H1 (cell line): Measurements from ENCODE around the gene NXPH2. TPM values are rescaled to one million over a fixed set of nuclear protein-coding genes. Genes with fewer than 3 reads are reported as not detected.

ENCODE experiments used
- CTCF ChIP-seq, 3 experiments: IDR thresholded peaks; 1 replicate in 2 of 3; 2 replicates in 1 of 3; pipeline versions ENCODE4 v1.5.1 to v1.6.1; 2011; ENCODE audit warnings: low read length in 3 of 3, mild to moderate bottlenecking in 3 of 3, inconsistent platforms in 2 of 3, low read depth in 1 of 3, moderate library complexity in 1 of 3; ENCODE audit not compliant: insufficient read depth in 1 of 3; ENCODE audit errors: control extremely low read depth in 1 of 3
- HDAC6 ChIP-seq: IDR thresholded peaks from one replicate; pipeline ENCODE4 v1.7.1; 2012; ENCODE audit warnings: low read depth, mild to moderate bottlenecking, inconsistent platforms, low read length, moderate library complexity
- polyA plus RNA-seq, 7 experiments: library from polyadenylated mRNA; depleted of rRNA in 3 of 7; stranded (reverse) in 5 of 7; unstranded in 2 of 7; fragments of >200 nt in 5 of 7; fragments of 200-250 nt in 2 of 7; gene quantifications; 1 replicate in 5 of 7; 2 replicates in 1 of 7; 4 replicates in 1 of 7; pipeline versions ENCODE4 v1.2.1 to v1.2.3, GENCODE V29; 2011 to 2013; ENCODE audit warnings: missing spikeins in 2 of 7, mixed read lengths in 2 of 7
- total RNA-seq: library from RNA; stranded (reverse); fragmentation: NEBNext Ultra II Directional; extraction: Animal tissue kit (Norgen Biotek cat#: 25700); gene quantifications from 2 replicates; pipeline ENCODE4 v1.2.1, GENCODE V29; 2021
- TF ChIP-seq, protein P1 (sequence below): fragments of 300-600 bp; sonication (generic); IDR thresholded peaks from 2 replicates; pipeline ENCODE4 v1.7.1; 2012; ENCODE audit warnings: low read length, moderate library complexity, mild to moderate bottlenecking, inconsistent platforms; ENCODE audit not compliant: insufficient replicate concordance

NXPH2 gene
- total and polyA plus RNA-seq, 2 of the 8 experiments (the other 6 are each of a cell fraction or from before 2014, with no cell fraction given): 1.9 to 6.9 TPM

DNA sequence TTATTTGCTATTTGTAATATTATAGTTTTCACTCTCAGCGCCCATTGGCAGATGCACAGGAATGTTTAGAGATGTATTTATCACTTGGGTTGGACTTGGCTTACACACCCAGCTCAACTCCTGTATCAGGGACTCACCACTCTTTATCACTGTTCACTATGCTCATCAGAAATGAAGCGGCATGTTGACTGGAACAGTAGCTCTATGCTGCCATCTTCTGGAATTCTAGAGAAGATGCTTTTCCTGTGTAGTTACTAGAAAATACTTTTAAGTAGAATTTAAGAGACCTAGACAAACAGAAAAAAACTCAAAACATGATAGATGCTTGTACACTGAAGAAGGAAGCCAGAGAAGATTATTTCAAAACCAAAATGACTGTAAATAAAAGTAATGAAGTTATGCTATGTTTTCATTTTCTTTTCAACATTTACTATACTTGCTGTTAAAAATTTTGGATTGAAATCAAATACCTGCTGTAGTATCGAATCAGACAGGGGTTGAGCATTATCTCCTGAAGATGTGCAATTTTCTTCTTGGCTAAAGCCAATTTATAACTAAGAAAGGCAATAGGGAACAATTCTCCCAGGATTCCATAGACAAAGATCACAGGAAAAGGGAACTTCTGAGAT is 47.4 kb upstream of the NXPH2 start (continued):
- TF ChIP-seq, protein P1, sequence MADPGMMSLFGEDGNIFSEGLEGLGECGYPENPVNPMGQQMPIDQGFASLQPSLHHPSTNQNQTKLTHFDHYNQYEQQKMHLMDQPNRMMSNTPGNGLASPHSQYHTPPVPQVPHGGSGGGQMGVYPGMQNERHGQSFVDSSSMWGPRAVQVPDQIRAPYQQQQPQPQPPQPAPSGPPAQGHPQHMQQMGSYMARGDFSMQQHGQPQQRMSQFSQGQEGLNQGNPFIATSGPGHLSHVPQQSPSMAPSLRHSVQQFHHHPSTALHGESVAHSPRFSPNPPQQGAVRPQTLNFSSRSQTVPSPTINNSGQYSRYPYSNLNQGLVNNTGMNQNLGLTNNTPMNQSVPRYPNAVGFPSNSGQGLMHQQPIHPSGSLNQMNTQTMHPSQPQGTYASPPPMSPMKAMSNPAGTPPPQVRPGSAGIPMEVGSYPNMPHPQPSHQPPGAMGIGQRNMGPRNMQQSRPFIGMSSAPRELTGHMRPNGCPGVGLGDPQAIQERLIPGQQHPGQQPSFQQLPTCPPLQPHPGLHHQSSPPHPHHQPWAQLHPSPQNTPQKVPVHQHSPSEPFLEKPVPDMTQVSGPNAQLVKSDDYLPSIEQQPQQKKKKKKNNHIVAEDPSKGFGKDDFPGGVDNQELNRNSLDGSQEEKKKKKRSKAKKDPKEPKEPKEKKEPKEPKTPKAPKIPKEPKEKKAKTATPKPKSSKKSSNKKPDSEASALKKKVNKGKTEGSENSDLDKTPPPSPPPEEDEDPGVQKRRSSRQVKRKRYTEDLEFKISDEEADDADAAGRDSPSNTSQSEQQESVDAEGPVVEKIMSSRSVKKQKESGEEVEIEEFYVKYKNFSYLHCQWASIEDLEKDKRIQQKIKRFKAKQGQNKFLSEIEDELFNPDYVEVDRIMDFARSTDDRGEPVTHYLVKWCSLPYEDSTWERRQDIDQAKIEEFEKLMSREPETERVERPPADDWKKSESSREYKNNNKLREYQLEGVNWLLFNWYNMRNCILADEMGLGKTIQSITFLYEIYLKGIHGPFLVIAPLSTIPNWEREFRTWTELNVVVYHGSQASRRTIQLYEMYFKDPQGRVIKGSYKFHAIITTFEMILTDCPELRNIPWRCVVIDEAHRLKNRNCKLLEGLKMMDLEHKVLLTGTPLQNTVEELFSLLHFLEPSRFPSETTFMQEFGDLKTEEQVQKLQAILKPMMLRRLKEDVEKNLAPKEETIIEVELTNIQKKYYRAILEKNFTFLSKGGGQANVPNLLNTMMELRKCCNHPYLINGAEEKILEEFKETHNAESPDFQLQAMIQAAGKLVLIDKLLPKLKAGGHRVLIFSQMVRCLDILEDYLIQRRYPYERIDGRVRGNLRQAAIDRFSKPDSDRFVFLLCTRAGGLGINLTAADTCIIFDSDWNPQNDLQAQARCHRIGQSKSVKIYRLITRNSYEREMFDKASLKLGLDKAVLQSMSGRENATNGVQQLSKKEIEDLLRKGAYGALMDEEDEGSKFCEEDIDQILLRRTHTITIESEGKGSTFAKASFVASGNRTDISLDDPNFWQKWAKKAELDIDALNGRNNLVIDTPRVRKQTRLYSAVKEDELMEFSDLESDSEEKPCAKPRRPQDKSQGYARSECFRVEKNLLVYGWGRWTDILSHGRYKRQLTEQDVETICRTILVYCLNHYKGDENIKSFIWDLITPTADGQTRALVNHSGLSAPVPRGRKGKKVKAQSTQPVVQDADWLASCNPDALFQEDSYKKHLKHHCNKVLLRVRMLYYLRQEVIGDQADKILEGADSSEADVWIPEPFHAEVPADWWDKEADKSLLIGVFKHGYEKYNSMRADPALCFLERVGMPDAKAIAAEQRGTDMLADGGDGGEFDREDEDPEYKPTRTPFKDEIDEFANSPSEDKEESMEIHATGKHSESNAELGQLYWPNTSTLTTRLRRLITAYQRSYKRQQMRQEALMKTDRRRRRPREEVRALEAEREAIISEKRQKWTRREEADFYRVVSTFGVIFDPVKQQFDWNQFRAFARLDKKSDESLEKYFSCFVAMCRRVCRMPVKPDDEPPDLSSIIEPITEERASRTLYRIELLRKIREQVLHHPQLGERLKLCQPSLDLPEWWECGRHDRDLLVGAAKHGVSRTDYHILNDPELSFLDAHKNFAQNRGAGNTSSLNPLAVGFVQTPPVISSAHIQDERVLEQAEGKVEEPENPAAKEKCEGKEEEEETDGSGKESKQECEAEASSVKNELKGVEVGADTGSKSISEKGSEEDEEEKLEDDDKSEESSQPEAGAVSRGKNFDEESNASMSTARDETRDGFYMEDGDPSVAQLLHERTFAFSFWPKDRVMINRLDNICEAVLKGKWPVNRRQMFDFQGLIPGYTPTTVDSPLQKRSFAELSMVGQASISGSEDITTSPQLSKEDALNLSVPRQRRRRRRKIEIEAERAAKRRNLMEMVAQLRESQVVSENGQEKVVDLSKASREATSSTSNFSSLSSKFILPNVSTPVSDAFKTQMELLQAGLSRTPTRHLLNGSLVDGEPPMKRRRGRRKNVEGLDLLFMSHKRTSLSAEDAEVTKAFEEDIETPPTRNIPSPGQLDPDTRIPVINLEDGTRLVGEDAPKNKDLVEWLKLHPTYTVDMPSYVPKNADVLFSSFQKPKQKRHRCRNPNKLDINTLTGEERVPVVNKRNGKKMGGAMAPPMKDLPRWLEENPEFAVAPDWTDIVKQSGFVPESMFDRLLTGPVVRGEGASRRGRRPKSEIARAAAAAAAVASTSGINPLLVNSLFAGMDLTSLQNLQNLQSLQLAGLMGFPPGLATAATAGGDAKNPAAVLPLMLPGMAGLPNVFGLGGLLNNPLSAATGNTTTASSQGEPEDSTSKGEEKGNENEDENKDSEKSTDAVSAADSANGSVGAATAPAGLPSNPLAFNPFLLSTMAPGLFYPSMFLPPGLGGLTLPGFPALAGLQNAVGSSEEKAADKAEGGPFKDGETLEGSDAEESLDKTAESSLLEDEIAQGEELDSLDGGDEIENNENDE: no peak
- TF ChIP-seq HDAC6 (no peak), CTCF (IDR thresholded peaks at IDR 0.05; ENCODE audit: control extremely low read depth in 1 of 3, insufficient read depth in 1 of 3, low read depth in 1 of 3, low read length in 3 of 3) (peak in 2 of 3 experiments; percentile 56 to 70; a peak in 3 of 4 replicates)
- TF ChIP-seq, all 59 proteins: peak for 2
